Smooth muscle cell of the brain vasculature (primary cell): ENCODE data around the gene BABAM1.
"Not testable (repeated sequence)": the region's sequence is repeated elsewhere in the genome, so short reads cannot be mapped to it uniquely, and the experiment has no call there.

Source experiments
- DNase-seq: peaks from one replicate; pipeline ENCODE4 v3.0.0-alpha.2; 2012; ENCODE audit warnings: low read depth, low spot score

Gene BABAM1

GRCh38 chr19:17268754-17269153 lies 1.5 kb downstream of the BABAM1 start:
- DNase-seq: no peak

GRCh38 chr19:17274892-17275291 lies 7.6 kb downstream of the BABAM1 start:
- DNase-seq: not testable (repeated sequence)

GRCh38 chr19:17275441-17276175 lies 8.4 kb downstream of the BABAM1 start:
- no peak for DNase-seq

- DNase-seq: no peak
Measured at GRCh38 chr19:17279436-17279835, 12.2 kb downstream of the BABAM1 start.

GRCh38 chr19:17281391-17282304 lies 14.4 kb downstream of the BABAM1 start, which contains the start of gene ANKLE1:
Gene ANKLE1 (plus strand): TSS chr19:17281901. CDS start chr19:17281921, 20 bp downstream.
- DNase-seq: no peak

GRCh38 chr19:17282488-17283125 lies 15.4 kb downstream of the BABAM1 start:
- DNase-seq: peak; percentile 20

- DNase-seq: no peak
Measured at GRCh38 chr19:17283504-17283996, 16.3 kb downstream of the BABAM1 start.

GRCh38 chr19:17285415-17286135 lies 18.3 kb downstream of the BABAM1 start:
- DNase-seq: no peak

GRCh38 chr19:17286263-17286662 lies 19.0 kb downstream of the BABAM1 start:
- DNase-seq: no peak

GRCh38 chr19:17286752-17287151 lies 19.5 kb downstream of the BABAM1 start:
- no peak for DNase-seq

- no peak for DNase-seq
Measured at GRCh38 chr19:17289489-17289888, 22.2 kb downstream of the BABAM1 start.

GRCh38 chr19:17292301-17293074 lies 25.2 kb downstream of the BABAM1 start:
- peak; percentile 70 for DNase-seq

GRCh38 chr19:17293605-17294004 lies 26.4 kb downstream of the BABAM1 start:
- no peak for DNase-seq

- DNase-seq: no peak
Measured at GRCh38 chr19:17294051-17294891, 27.0 kb downstream of the BABAM1 start.

- DNase-seq: not testable (repeated sequence)
Measured at GRCh38 chr19:17295551-17295950, 28.3 kb downstream of the BABAM1 start.

- DNase-seq: no peak
Measured at GRCh38 chr19:17296273-17296672, 29.0 kb downstream of the BABAM1 start.

GRCh38 chr19:17296976-17297375 lies 29.7 kb downstream of the BABAM1 start:
- no peak for DNase-seq

GRCh38 chr19:17300992-17301619 lies 33.9 kb downstream of the BABAM1 start:
- no peak for DNase-seq
